Nephron (organoid): ENCODE measurements around the gene PRSS12.

ENCODE experiments used
- H3K27ac Mint-ChIP-seq, 3 experiments: 2 replicates each; pipeline ENCODE4 v1.8.0; 2020; ENCODE audit warnings: mixed read lengths in 3 of 3, mild to moderate bottlenecking in 2 of 3, moderate library complexity in 1 of 3
- H3K27me3 Mint-ChIP-seq: 2 replicates; pipeline ENCODE4 v1.8.0; 2021; ENCODE audit warnings: low read depth, mild to moderate bottlenecking, moderate library complexity, mixed read lengths
- H3K36me3 Mint-ChIP-seq: 2 replicates; pipeline ENCODE4 v1.8.0; 2020; ENCODE audit warnings: low read depth, mixed read lengths
- H3K4me1 Mint-ChIP-seq: 2 replicates; pipeline ENCODE4 v1.8.0; 2020; ENCODE audit warnings: mixed read lengths
- H3K4me3 Mint-ChIP-seq, 3 experiments: 2 replicates each; pipeline ENCODE4 v1.8.0; 2020; ENCODE audit warnings: mild to moderate bottlenecking in 3 of 3, mixed read lengths in 3 of 3, moderate library complexity in 2 of 3
- H3K9me3 Mint-ChIP-seq: 2 replicates; pipeline ENCODE4 v1.8.0; 2020; ENCODE audit warnings: mixed read lengths
- TF ChIP-seq, protein P1 (sequence below), 3 experiments: fragments of 200-600 bp; sonication (generic); IDR thresholded peaks; one replicate each; pipeline ENCODE4 v1.5.0; 2021; ENCODE audit warnings: antibody characterized with exemption in 3 of 3; ENCODE audit not compliant: unreplicated experiment in 3 of 3

Gene PRSS12

GRCh38 chr4:118265312-118266144 lies 87.3 kb downstream of the PRSS12 start:
- H3K27ac Mint-ChIP-seq, result no peak overlapping the region
- no peaks in the 10 kb centered on the region for H3K9me3 Mint-ChIP-seq
- TF ChIP-seq, protein P1, sequence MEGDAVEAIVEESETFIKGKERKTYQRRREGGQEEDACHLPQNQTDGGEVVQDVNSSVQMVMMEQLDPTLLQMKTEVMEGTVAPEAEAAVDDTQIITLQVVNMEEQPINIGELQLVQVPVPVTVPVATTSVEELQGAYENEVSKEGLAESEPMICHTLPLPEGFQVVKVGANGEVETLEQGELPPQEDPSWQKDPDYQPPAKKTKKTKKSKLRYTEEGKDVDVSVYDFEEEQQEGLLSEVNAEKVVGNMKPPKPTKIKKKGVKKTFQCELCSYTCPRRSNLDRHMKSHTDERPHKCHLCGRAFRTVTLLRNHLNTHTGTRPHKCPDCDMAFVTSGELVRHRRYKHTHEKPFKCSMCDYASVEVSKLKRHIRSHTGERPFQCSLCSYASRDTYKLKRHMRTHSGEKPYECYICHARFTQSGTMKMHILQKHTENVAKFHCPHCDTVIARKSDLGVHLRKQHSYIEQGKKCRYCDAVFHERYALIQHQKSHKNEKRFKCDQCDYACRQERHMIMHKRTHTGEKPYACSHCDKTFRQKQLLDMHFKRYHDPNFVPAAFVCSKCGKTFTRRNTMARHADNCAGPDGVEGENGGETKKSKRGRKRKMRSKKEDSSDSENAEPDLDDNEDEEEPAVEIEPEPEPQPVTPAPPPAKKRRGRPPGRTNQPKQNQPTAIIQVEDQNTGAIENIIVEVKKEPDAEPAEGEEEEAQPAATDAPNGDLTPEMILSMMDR (IDR thresholded peaks at IDR 0.05; ENCODE audit: unreplicated experiment in 3 of 3), result no peak
- H3K4me3 Mint-ChIP-seq, result no peak overlapping the region
- no peaks in the 10 kb centered on the region for H3K4me1 Mint-ChIP-seq
- no peaks in the 10 kb centered on the region for H3K36me3 Mint-ChIP-seq
- H3K27me3 Mint-ChIP-seq, result peaks cover 3% of the 10 kb centered on the region

GRCh38 chr4:118264096-118264495 lies 88.7 kb downstream of the PRSS12 start:
- no peaks in the 10 kb centered on the region for H3K4me1 Mint-ChIP-seq
- no peak overlapping the region for H3K4me3 Mint-ChIP-seq
- H3K9me3 Mint-ChIP-seq, result no peaks in the 10 kb centered on the region
- TF ChIP-seq, protein P1 (IDR thresholded peaks at IDR 0.05; ENCODE audit: unreplicated experiment in 3 of 3), result no peak
- H3K27me3 Mint-ChIP-seq, result peaks cover 3% of the 10 kb centered on the region
- H3K36me3 Mint-ChIP-seq, result no peaks in the 10 kb centered on the region
- no peak overlapping the region for H3K27ac Mint-ChIP-seq

GRCh38 chr4:118260309-118260708 lies 92.5 kb downstream of the PRSS12 start:
- TF ChIP-seq, protein P1 (IDR thresholded peaks at IDR 0.05; ENCODE audit: unreplicated experiment in 3 of 3), result no peak
- Mint-ChIP-seq H3K27ac (no peak overlapping the region), H3K36me3 (no peaks in the 10 kb centered on the region), H3K9me3 (no peaks in the 10 kb centered on the region), H3K4me1 (no peaks in the 10 kb centered on the region), H3K4me3 (no peak overlapping the region), H3K27me3 (no peaks in the 10 kb centered on the region)

DNA sequence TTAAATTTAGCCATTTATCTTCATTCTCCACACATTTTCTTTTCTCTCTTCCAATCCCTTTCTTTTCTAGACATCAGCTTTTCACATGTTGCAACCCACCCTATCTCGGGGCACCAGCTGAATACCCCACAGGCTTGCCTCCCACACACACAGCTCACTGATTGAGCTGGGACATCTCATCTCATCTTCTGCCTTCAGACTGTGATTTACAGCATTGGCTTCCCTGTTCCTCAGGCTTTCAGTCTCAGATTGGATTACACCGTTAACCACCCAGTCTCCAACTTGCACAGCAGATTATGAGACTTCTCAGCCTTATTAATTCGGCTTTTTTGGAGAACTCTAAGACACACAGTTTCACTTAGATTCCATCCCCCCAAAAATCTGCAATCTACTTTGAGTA lies 93.7 kb downstream of the PRSS12 start:
- Mint-ChIP-seq H3K9me3 (no peaks in the 10 kb centered on the region), H3K27ac (no peak overlapping the region), H3K4me1 (no peaks in the 10 kb centered on the region), H3K27me3 (no peaks in the 10 kb centered on the region), H3K36me3 (no peaks in the 10 kb centered on the region), H3K4me3 (no peak overlapping the region)
- TF ChIP-seq, protein P1 (IDR thresholded peaks at IDR 0.05; ENCODE audit: unreplicated experiment in 3 of 3), result no peak

DNA sequence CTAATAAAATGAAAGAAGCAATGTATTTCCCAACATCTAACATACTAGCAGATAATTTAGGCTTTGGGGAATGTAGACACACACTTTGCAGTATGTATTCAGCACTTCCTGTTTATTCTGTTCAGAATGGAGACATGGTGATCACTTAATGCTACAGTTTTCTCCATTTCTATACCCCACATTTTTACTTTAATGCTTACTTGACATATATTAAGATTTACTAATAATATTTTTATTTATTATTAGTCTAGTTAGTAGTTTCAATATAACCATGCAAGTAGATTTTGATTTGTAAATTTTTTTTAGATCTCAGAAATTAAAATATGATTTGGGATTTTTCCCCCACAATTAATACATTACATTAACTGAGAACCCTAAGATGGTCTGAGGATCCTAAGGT lies 98.4 kb downstream of the PRSS12 start:
- TF ChIP-seq, protein P1 (IDR thresholded peaks at IDR 0.05; ENCODE audit: unreplicated experiment in 3 of 3), result no peak
- H3K27me3 Mint-ChIP-seq, result no peaks in the 10 kb centered on the region
- H3K27ac Mint-ChIP-seq, result no peak overlapping the region
- peaks cover 5% of the 10 kb centered on the region for H3K36me3 Mint-ChIP-seq
- no peaks in the 10 kb centered on the region for H3K4me1 Mint-ChIP-seq
- no peak overlapping the region for H3K4me3 Mint-ChIP-seq
- H3K9me3 Mint-ChIP-seq, result no peaks in the 10 kb centered on the region

DNA sequence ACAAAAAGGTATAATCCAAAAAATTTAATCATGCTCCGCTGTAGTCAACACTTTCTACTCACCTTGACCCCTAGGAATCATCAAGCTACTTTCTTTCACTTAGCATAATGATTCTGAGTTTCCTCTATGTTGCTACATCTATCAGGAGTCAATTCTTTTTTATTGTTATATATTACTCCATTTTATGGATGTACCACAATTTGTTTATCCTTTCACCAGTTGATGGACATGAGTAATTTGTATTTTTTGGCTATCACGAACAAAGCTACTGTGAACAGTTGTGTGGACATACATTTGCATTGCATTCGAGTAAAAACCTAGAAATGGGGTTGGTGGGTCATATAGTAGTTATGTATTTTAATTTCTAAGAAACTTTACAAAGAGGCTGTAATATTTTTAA lies 102.9 kb downstream of the PRSS12 start:
- Mint-ChIP-seq H3K4me1 (no peaks in the 10 kb centered on the region), H3K36me3 (peaks cover 6% of the 10 kb centered on the region), H3K27ac (no peak overlapping the region), H3K27me3 (no peaks in the 10 kb centered on the region), H3K9me3 (no peaks in the 10 kb centered on the region), H3K4me3 (no peak overlapping the region)
- TF ChIP-seq, protein P1 (IDR thresholded peaks at IDR 0.05; ENCODE audit: unreplicated experiment in 3 of 3), result no peak
